Glomerular visceral epithelial cell (primary cell): ENCODE data around the gene SCYGR7.
"Not testable (repeated sequence)": the region's sequence is repeated elsewhere in the genome, so short reads cannot be mapped to it uniquely, and the experiment has no call there.

Experiments used
- DNase-seq: peaks from one replicate; pipeline ENCODE4 v3.0.0-alpha.2; 2016; ENCODE audit errors: extremely low spot score

Gene SCYGR7, protein sequence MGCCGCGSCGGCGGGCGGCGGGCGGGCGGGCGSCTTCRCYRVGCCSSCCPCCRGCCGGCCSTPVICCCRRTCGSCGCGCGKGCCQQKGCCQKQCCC

DNA sequence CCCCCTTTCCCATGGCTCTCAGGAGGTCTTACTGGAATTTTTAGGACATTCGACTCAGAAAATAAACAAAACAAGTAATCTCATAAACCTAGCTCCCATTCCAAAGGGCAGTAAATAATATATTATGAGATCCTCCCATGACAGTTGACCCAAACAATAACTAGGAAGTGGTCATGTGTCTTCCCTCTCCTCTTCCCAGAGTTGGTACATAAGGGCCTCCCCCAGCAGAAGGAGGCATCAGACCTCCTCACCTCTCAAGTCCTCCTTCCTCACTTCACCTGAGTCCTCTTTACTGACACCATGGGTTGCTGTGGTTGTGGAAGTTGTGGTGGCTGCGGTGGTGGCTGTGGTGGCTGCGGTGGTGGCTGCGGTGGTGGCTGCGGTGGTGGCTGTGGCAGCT lies at the start of gene SCYGR7:
TSS of gene SCYGR7 (plus strand) at position 301 of the 400 bp plus-strand sequence. CDS start at position 301, 0 bp downstream.
- no peak for DNase-seq

DNA sequence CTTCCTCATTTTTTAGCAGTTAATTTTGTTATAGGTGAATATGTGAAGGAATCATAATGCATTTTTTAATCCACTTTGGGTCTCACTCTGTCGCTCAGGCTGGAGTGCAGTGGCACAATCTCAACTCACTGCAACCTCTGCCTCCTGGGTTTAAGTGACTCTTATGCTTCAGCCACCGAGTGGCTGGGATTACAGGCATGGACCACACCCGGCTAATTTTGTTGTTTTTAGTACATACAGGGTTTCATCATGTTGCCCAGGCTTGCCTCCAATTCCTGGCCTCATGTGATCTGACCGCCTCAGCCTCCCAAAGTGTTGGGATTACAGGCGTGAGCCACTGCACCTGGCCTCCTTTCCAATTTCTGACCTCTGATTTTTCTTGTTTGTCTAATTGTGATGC lies 43.9 kb upstream of the SCYGR7 start:
- DNase-seq: no peak

DNA sequence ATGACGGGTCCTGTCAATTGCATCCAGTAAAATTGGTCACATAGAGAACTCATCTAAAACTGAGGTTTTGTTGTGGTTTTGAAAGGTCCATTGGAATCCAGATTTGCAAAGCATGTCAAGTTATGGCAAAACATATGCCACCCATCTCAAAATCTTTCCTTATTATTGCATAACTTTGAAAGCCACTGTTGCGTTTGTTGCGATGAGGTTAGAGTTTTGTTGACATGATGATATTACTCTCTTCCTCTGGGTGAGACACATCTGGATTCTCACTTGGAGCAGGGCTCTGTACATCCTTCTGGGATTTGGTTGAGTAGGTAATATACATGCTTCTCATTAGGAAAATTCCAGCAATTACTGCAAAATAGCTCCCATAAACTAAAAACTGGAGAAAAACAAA lies 40.9 kb upstream of the SCYGR7 start:
- no peak for DNase-seq

DNA sequence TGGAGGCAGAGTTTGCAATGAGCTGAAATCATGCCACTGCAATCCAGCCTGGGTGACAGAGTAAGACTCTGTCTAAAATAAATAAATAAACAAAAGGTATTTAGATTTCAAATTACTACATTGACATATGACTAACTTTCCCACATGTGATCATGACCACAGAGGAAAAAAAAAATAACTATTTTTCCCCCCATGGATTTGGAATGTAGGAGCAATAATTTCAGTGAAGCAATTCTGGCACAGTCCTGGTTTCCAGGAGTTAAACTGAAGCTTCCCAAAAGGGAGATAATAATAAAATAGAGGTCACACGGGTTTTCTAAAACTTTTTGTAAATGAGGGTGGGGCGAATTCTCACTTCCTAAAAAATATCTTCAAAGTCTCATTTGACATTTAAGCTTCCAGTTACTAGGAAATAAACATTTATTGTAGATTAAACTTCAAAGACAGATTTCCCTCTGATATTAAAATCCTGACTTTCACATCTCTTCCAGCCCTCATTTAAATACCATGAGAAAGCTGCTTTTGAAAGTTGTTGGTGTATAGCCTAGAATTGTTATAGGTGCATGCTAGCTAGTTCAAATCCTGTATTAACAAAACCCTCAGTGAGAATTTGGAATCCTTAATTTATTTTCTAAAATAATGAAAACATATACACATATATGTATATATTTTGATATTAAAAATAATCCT lies 31.0 kb upstream of the SCYGR7 start:
- DNase-seq: no peak

DNA sequence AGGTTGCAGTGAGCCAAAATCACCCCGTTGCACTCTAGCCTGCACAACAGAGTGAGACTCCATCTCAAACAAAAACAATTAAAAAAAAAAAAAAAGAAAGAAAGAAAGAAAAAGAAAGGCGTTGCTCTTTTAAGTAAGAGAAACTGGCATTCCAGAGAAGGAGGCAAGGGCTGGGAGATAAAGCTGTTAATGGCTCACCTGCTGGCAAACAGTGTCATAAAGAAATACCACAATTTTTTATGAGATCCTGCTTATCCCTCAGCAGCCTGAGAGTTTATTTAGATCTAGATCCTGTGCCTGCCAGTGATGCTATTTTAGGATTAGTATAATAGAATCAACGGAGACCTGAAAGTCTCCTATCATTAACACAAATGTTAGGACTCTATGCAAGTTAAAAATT lies 26.6 kb upstream of the SCYGR7 start:
- DNase-seq: no peak

DNA sequence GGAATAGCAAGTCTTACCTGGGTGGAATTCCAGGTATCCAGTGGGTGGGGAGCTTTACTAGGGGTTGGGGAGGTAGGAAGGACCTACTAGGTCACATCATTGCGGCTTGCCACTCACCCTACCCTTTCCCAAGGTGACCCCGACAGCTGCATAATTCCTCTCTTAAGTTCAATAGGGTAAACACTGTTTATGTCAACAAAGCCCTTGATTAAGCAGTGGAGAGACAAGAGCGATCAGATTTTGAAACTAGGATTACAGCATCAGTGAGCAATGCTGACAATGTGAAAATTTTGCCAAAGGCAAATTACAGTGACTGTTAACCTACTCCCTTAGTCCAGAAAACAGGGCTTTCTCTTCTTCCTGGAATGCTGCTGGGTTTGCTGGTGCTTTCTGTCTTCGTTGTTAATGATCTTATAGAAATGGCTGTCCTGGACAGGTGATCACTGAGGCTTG lies 24.8 kb upstream of the SCYGR7 start:
- no peak for DNase-seq

DNA sequence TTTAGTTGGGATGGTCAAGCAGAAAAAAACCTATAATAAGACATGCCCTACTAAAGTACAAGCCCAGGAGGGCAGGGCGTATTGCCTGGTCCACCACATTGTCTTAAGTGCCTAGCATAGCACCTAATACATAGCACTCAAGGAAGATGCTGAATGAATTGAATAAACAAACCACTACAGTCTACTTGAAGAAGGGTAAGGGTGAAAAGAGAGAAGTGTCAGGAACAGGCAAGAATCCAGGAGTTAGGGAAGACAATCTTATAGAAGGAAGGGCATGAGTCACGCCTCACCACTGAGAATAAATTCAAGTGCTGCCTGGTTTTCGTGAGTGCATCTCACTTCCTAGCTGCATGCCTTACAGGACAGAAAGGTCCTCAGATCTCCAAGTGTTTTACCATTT lies 24.2 kb upstream of the SCYGR7 start:
- DNase-seq: no peak

DNA sequence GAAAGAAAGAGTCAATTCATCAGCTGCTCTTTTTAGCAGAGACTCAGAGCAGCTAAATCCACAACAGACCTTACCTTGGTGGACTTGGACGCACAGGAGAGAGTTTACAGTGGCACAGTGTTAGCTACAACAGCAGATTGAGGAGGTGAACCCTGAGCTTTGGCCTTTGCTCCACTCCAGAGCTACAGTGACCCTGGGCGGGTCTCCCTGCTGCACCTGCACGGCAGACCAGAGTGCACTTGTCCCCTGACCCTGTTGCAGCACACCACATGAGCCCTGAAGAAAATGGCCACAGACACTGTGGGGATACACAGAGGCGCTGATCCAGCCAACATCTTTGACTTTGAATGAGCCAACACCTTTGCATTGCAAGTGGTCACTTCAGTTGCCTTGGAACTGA lies 21.3 kb upstream of the SCYGR7 start:
- DNase-seq: no peak

DNA sequence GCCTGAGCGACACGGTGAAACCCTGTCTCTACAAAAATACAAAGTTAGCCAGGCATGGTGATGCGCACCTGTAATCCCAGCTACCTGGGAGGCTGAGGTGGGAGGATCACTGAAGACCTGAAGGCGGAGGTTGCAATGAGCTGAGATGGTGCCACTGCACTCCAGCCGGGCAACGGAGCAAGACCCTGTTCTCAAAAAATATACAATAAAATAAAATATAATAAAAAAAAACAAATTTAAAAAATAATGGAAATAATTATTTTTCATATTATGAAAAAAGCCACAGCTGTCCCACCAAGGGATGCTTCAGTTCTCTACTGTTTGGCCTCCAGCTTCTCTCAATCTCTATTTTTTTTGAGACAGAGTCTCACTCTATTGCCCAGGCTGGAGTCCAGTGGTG lies 20.7 kb upstream of the SCYGR7 start:
- no peak for DNase-seq

DNA sequence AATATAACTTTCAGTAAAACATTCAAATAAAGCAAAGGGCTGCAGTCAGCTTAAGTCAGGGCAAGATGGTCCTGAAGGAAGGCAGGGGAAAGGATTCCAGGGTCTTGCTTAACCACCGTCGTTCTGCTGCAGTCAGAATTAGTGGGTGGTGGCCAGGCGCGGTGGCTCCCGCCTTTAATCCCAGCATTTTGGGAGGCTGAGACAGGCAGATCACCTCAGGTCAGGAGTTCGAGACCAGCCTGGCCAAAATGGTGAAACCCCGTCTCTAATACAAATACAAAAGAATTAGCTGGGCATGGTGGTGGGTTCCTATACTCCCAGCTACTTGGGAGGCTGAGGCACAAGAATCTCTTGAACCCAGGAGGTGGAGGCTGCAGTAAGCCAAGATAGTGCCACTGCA lies 17.1 kb upstream of the SCYGR7 start:
- no peak for DNase-seq

DNA sequence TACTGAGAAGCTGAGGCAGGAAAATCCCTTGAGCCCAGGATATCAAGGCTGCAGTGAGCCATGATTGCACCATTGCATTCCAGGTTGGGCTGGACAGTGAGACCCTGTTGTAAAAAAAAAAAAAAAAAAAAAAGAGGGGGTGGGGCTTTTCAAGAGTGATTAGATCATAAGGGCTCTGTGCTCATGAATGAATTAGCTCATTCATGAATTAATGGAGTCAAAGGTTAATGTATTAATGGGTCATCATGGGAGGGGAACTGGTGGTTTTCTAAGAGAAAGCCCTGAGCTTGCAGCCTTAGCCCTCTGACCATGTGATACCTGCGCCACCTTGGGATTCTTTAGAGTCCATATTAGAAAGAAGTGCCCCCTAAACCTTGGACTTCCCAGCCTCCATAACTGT lies 14.8 kb upstream of the SCYGR7 start:
- no peak for DNase-seq

DNA sequence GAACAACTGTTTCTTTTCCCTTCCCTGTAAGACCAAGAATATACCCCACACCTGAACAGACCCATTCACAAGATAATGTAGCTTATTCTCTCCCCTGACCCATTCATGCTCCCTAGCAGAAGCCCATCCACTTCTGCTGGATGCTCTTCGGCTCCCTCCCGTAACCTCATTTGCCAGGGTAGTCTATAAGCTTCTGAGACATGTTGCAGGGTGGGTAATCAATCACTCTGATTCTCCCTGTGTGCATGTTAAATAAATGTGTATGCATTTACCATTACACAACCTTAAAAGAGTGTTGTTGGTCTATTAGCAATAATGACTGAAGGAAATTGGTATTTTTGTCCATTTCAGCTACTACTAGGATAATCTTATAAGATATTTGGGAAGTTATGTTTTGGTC lies 11.6 kb upstream of the SCYGR7 start:
- no peak for DNase-seq

DNA sequence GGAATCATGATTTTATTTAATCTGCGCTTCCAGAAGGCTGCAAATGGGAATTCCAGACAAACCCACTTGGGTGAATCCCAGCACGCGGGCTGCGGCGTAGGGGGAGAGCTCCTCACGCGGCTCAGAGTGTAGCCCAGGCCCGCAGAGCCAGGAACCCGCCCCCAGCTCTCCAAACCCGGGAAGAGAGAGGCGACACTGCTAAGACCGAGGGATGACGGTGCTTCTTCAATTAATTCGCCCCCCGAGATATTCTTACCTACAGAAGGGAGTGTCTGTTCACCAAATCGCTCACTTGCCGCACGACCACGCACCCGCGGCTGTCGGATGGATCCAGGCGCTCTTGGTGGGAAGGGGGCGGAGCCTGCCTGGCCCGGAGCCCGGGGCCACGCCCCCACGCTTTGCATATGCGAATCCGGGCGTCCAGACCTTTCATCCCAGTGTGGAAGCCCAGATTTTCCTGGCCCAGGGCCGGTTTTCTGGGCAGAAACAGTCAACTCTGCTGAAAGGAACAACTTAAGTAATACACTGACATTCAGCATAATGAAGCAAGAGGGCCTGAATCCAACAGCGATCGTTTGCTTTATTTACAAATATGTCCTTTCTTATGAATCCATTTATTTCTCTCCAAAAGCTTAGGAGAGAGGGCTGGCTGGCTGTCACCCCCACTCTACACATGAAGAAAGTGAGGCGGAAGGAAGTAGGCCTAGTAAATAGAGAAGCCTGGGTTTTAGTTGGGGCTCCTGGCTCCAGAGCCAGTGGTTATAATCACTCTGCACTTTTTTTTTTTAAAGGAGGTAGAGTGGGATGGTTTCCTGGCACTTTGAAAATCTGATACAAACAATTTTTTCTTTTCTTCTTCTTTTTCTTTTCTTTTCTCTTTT lies 10.2 kb upstream of the SCYGR7 start, which contains the start of gene SLC19A3:
TSS of gene SLC19A3 (minus strand) at position 342 of the 881 bp plus-strand sequence. CDS start 15,710 bp downstream, outside the sequence.
- peak; percentile 62 for DNase-seq

DNA sequence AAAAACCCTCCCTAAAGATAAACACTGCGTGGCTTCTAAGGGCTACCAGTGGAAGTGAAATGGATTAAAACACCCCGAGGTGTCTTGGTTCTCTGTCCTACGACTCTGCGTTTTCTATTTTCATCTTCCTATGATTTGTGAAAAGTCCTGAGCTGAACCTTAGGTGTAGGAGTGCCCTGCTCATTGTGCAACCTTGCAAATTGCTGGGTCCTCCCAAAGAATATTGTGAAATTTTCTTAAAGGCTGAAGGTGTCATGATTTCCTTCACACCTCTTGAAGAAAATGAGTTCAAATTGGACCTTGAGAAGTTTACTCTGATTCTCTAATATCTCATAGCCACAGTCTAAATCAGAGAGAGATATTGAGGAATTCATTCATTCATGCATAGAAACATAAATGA lies 8.5 kb upstream of the SCYGR7 start:
- DNase-seq: no peak

DNA sequence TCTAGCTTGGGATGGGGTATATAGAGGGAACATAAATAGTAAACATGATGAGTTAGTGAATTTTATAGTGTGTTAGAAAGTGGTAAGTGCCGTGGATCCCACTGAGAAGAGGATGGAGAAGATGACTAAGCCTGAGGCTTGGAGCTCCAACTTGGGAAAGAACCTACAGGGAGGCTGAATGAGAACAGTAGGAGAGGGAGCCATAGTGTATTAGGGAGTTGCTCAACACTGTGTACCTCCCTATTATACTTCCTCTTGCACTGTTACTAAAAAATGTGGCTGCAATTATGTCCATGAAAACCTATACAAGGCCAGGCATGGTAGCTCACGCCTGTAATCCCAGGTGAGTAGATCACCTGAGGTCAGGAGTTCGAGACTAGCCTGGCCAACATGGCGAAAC lies 7.5 kb upstream of the SCYGR7 start:
- no peak for DNase-seq

DNA sequence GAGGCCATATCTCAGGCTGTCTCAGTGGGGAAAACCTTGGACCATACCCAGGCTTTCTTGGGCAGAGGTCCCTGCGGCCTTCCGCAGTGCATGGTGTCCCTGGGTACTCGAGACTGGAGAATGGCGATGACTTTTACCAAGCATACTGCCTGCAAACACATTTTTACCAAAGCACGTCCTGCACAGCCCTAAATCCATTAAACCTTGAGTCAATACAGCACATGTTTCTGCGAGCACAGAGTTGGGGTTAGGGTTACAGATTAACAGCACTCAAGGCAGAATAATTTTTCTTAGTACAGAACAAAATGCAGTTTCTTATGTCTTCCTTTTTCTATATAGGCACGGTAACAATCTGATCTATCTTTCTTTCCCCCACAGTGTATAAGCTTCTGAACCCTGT lies 5.3 kb upstream of the SCYGR7 start:
- DNase-seq: not testable (repeated sequence)

DNA sequence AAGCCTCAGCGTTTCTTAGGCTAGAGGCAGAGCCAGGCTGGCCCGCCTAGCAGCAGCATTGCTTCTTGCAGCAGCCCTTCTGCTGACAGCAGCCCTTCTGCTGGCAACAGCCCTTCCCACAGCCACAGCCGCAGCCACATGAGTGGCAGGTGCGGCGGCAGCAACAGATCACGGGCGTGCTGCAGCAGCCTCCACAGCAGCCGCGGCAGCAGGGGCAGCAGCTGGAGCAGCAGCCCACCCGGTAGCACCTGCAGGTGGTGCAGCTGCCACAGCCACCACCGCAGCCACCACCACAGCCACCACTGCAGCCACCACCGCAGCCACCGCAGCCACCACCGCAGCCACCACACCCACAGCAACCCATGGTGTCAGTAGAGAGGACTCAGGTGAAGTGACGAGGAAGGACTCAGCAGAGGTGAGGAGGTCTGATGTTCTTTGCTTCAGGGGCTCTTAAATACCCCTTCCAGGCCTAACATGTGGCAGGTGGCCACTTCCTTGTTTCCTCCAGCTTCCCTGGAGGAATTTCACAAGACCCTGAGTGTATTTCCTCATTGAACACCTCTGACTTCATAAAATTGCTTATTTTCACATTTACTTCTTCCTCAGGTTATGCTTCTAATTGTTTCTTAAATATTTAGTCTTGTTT lies 3.6 kb upstream of the SCYGR7 start, which contains the start of gene SCYGR6:
TSS of gene SCYGR6 (minus strand) at position 364 of the 646 bp plus-strand sequence. CDS start at position 364, 0 bp downstream.
- DNase-seq: no peak

DNA sequence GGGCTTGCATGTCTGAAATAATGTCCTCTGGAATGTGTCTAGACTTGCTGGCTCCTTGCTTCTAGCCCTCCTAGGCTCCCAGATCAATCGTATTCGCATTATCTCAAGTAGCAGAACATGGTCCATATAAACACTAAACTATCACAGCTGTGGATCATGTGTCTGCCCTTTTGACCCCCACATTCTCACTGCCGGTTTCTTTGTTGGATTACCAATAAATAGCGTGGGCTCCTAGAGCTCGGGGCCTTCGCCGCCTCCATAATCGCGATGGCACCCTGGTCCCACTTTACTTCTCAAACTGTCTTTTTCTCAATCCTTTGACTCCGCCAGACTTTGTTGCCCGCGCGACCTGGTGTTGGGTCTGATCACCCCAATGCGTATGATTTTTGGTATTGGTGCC lies 11.2 kb downstream of the SCYGR7 start:
- no peak for DNase-seq

DNA sequence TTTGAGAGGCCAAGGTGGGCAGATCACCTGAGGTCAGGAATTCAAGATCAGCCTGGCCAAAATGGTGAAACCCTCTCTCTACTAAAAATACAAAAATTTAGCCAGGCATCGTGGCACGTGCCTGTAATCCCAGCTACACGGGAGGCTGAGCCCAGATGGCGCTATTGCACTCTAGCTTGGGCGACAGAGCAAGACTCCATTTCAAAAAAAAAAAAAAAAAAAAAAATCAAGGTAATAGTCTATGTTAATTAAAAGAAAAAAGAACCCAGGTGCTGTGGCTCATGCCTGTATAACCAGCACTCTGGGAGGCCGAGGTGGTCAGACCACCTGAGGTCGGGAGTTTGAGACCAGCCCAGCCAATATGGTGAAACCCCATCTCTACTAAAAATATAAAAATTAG lies 12.6 kb downstream of the SCYGR7 start:
- DNase-seq: peak; percentile 12

DNA sequence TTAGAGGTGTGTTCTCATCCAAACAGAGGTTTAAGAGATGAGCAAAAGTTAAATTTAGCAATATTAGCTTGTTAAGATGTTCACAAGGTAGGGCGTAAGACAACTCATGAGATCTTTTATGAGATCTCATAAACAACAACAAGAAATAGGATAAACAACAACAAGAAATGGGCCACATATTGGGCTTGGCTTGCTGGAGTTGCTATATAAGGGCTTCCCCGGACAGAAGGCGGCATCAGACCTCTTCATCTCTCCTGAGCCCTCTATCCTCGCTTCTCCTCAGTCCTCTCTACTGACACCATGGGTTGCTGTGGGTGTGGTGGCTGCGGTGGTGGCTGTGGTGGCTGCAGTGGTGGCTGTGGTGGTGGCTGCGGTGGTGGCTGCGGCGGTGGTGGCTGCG lies 17.5 kb downstream of the SCYGR7 start, which contains the start of gene SCYGR8:
TSS of gene SCYGR8 (plus strand) at position 301 of the 400 bp plus-strand sequence. CDS start at position 301, 0 bp downstream.
- no peak for DNase-seq

DNA sequence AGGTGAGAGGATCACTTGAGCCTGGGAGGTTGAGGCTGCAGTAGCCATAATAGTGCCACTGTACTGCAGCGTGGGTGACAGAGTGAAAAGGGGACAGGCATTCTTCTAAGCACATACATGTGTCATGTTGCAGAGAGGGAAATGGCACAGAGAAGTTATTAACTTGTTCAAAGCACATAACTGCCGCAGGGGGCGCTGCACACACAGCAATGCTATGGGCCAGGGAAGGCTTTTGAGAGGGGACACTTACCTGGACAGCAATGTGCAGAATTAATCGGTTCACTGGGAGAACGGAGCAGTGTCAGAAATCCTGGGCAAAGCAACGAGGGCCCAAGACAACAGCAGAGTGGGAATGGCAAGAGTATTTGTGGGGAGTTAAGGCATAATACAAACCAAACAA lies 19.9 kb downstream of the SCYGR7 start:
- DNase-seq: no peak

DNA sequence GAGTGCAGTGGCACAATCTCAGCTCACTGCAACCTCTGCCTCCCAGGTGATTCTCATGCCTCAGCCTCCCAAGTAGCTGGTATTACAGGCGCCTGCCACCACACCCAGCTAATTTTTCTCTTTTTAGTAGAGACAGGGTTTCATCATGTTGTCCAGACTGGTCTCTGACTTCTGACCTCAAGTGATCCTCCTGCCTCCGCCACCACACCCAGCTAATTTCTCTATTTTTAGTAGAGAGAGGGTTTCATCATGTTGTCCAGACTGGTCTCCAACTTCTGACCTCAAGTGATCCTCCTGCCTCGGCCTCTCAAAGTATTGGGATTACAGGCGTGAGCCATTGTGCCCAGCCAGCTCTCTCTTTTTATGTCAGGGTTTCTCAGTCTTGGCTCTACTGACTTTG lies 28.1 kb downstream of the SCYGR7 start:
- not testable (repeated sequence) for DNase-seq
